ENCODE data around the gene TF. TPM values are rescaled to one million over a fixed set of nuclear protein-coding genes. Genes with fewer than 3 reads are reported as not detected.

Gene TF
- total RNA-seq, 2 experiments from 2014 or later: 0.15 to 0.25 TPM

DNA sequence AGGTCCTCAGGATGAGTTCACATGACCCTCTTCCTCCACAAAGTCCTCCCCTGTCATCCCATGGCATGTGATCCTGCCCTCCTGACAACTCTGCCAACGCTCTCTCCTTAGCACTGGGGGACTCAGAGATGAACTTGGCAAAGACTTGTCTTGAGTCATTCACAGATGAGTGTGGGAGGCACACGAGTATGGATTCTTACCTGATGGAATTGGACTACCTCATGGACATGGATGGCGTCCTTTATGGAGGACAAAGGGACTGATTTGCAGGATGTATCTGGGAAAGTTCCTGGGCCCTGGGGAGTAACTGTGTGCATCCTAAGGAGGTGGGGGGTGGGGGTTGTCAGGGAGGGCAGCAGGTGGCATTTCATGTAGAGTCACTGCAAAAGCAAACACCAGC, 46.3 kb upstream of the TF start:
- no peak for TF ChIP-seq EZH2phosphoT487 (IDR thresholded peaks at IDR 0.05; ENCODE audit: borderline replicate concordance, low read depth, low read length)
- TF ChIP-seq, protein P1, sequence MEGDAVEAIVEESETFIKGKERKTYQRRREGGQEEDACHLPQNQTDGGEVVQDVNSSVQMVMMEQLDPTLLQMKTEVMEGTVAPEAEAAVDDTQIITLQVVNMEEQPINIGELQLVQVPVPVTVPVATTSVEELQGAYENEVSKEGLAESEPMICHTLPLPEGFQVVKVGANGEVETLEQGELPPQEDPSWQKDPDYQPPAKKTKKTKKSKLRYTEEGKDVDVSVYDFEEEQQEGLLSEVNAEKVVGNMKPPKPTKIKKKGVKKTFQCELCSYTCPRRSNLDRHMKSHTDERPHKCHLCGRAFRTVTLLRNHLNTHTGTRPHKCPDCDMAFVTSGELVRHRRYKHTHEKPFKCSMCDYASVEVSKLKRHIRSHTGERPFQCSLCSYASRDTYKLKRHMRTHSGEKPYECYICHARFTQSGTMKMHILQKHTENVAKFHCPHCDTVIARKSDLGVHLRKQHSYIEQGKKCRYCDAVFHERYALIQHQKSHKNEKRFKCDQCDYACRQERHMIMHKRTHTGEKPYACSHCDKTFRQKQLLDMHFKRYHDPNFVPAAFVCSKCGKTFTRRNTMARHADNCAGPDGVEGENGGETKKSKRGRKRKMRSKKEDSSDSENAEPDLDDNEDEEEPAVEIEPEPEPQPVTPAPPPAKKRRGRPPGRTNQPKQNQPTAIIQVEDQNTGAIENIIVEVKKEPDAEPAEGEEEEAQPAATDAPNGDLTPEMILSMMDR (conservative IDR thresholded peaks at IDR 0.05; ENCODE audit: low read length): no peak
- H2AFZ ChIP-seq (ENCODE audit: low read length): no peak overlapping the region
- DNase-seq (ENCODE audit: low spot score): no peak

DNA sequence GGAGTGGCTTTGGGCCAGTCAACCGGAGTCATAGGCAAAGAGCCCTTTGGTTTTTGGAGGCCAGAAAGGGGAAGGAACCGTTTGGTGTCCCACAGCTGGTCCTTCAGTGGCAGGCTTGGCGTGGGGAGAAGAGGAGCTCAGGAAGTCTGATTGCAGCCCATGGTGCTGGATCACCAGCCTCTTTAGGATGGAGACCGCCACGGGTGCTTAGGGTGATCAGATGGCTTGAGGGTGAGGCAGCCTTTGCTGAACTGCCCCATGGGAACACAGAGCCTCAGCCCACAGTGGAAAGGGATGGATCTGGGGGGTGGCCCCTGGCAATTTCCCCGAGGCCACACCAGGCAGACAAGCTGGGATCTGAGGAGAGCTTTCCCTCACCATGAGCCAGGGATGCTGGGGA, 45.8 kb upstream of the TF start:
- Histone ChIP-seq H3K9me3 (ENCODE audit: low read length) (no peaks in the 10 kb centered on the region), H2AFZ (ENCODE audit: low read length) (no peak overlapping the region), H4K20me1 (ENCODE audit: insufficient read depth, low read length) (no peaks in the 10 kb centered on the region), H3K27ac (ENCODE audit: low read depth, low read length, poor library complexity, severe bottlenecking) (no peak overlapping the region), H3K79me2 (ENCODE audit: insufficient read depth, low read depth, low read length) (no peaks in the 10 kb centered on the region), H3K36me3 (ENCODE audit: insufficient read depth, low read length) (no peaks in the 10 kb centered on the region), H3K4me1 (ENCODE audit: insufficient read depth, low read length, poor library complexity, severe bottlenecking) (no peaks in the 10 kb centered on the region), H3K4me3 (ENCODE audit: low read depth, low read length, poor library complexity, severe bottlenecking) (no peak overlapping the region), H3K9me2 (ENCODE audit: insufficient read depth, low read length) (no peaks in the 10 kb centered on the region), H3K4me2 (ENCODE audit: low read length) (no peak overlapping the region)
- intact Hi-C loops (cut with micrococcal nuclease; ENCODE audit: unreplicated experiment): no loop called here
- POLR2A ChIA-PET: no interaction called here
- DNase-seq (ENCODE audit: low spot score): no peak
- no peak for TF ChIP-seq EZH2phosphoT487 (IDR thresholded peaks at IDR 0.05; ENCODE audit: borderline replicate concordance, low read depth, low read length)
- TF ChIP-seq, protein P1 (conservative IDR thresholded peaks at IDR 0.05; ENCODE audit: low read length): no peak
- CTCF ChIA-PET (ENCODE audit: unreplicated experiment): no interaction called here
- BruUV-seq (replicated peaks): no TSS peak

More for the DNA sequence above, 46.3 kb upstream of the TF start:
- Histone ChIP-seq H3K9me3 (ENCODE audit: low read length) (no peaks in the 10 kb centered on the region), H3K4me2 (ENCODE audit: low read length) (no peak overlapping the region), H4K20me1 (ENCODE audit: insufficient read depth, low read length) (no peaks in the 10 kb centered on the region), H3K4me3 (ENCODE audit: low read depth, low read length, poor library complexity, severe bottlenecking) (no peak overlapping the region), H3K4me1 (ENCODE audit: insufficient read depth, low read length, poor library complexity, severe bottlenecking) (no peaks in the 10 kb centered on the region), H3K9me2 (ENCODE audit: insufficient read depth, low read length) (no peaks in the 10 kb centered on the region), H3K79me2 (ENCODE audit: insufficient read depth, low read depth, low read length) (no peaks in the 10 kb centered on the region), H3K36me3 (ENCODE audit: insufficient read depth, low read length) (no peaks in the 10 kb centered on the region), H3K27ac (ENCODE audit: low read depth, low read length, poor library complexity, severe bottlenecking) (no peak overlapping the region)
- intact Hi-C loops (cut with micrococcal nuclease; ENCODE audit: unreplicated experiment): no loop called here
- CTCF ChIA-PET (ENCODE audit: unreplicated experiment): no interaction called here
- no TSS peak for BruUV-seq (replicated peaks)
- POLR2A ChIA-PET: no interaction called here

DNA sequence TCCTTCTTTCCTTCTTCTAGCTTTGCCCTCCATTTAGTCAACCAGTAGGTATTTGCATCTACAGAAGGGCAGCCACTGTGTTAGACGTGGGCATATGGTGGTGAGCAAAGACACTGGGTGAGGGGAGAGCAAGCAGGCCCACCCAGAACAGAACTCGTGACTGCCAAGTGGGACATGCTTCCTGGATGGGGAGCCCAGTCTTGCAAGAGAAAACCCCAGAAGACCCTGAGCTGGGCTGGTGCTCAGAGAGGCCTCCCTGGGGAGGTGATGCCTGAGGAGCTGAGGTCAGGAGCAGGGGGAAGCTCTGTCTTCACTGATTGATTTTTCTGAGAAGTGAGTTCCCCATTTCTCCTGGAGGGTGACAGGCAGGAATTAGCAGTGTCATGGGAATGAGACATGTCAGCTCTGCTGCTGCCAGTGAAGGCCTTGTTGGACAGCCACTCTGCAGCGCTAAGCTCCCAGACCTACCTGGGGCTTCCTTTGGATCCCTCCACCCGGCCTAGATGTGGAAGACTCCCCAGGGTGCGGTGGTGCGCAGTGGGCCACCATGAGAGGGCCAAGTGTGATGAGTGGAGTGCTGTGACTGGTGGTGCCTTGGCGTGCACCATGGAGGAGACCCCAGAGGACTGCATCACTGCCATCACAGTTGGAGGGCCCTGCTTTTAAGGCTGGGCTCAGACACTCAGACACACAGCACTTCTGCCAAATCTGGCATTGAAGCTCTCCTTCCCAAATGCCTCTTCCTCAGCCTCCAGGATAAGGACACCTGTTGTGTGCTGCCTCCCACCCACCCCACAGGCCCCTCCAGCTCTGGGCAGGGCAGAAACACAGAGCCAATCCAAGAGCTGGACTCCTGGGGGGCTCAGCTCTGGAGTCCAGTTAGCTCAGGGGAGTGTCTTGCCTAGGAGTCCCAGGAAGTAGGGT, 44.5 kb upstream of the TF start:
- Histone ChIP-seq H3K9me2 (ENCODE audit: insufficient read depth, low read length) (no peaks in the 10 kb centered on the region), H3K36me3 (ENCODE audit: insufficient read depth, low read length) (no peaks in the 10 kb centered on the region), H2AFZ (ENCODE audit: low read length) (no peak overlapping the region), H3K79me2 (ENCODE audit: insufficient read depth, low read depth, low read length) (no peaks in the 10 kb centered on the region), H3K4me1 (ENCODE audit: insufficient read depth, low read length, poor library complexity, severe bottlenecking) (no peaks in the 10 kb centered on the region), H3K4me2 (ENCODE audit: low read length) (no peak overlapping the region), H3K4me3 (ENCODE audit: low read depth, low read length, poor library complexity, severe bottlenecking) (no peak overlapping the region), H3K27ac (ENCODE audit: low read depth, low read length, poor library complexity, severe bottlenecking) (no peak overlapping the region), H4K20me1 (ENCODE audit: insufficient read depth, low read length) (no peaks in the 10 kb centered on the region), H3K9me3 (ENCODE audit: low read length) (no peaks in the 10 kb centered on the region)
- TF ChIP-seq, protein P1 (conservative IDR thresholded peaks at IDR 0.05; ENCODE audit: low read length): no peak
- no peak for TF ChIP-seq EZH2phosphoT487 (IDR thresholded peaks at IDR 0.05; ENCODE audit: borderline replicate concordance, low read depth, low read length)
- BruUV-seq (replicated peaks): no TSS peak
- CTCF ChIA-PET (ENCODE audit: unreplicated experiment): no interaction called here
- no peak for DNase-seq (ENCODE audit: low spot score)
- intact Hi-C loops (cut with micrococcal nuclease; ENCODE audit: unreplicated experiment): no loop called here
- POLR2A ChIA-PET: no interaction called here
